HCT116 (cell line): Measurements from ENCODE around the gene LCMT1. TPM values are rescaled to one million over a fixed set of nuclear protein-coding genes. Genes with fewer than 3 reads are reported as not detected.

Experiments
- ATAC-seq: fragments of 200-7000 bp; cut with Tn5 transposase; 2 replicates; pipeline ENCODE4 v1.9.1; 2020; ENCODE audit warnings: mild to moderate bottlenecking, moderate library complexity
- BruUV-seq: library from RNA; stranded (reverse); fragments of 400-500 nt; replicated peaks from 2 replicates; lab custom pipeline; 2021; lab: Mats Ljungman, UMichigan
- CTCF ChIA-PET: fragments of 300-600 bp; sonication (Branson Sonifier 250); formaldehyde crosslinking; loops from one replicate; lab custom pipeline; 2021; ENCODE audit warnings: antibody characterized with exemption; lab: Charles Lee
- POLR2A ChIA-PET: fragments of 300-600, 350-600 bp; sonication (Branson Sonifier 250); formaldehyde crosslinking; loops from one replicate; lab custom pipeline; 2021; ENCODE audit warnings: antibody characterized with exemption; lab: Charles Lee
- RAD21 ChIA-PET, 2 experiments: fragments of 300-600 bp; sonication (Branson Sonifier 250); formaldehyde crosslinking; loops; one replicate each; lab custom pipeline; 2023; ENCODE audit warnings: low total read pairs in 2 of 2; ENCODE audit not compliant: uncharacterized antibody in 2 of 2, unreplicated experiment in 2 of 2, low non-redundant PET in 1 of 2; lab: Charles Lee
- DNase-seq: peaks from one replicate; pipeline ENCODE4 v3.0.0-alpha.2; 2010; ENCODE audit warnings: low read depth, low spot score
- H2AFZ ChIP-seq: fragments of 200-600 bp; shearing (Covaris generic), sonication (generic); 2 replicates; pipeline ENCODE4 v1.6.1; 2017; ENCODE audit warnings: low read depth, mixed run types, mixed read lengths, antibody characterized with exemption, low read length; ENCODE audit not compliant: poor library complexity, severe bottlenecking
- H3K27ac ChIP-seq: 2 replicates; pipeline ENCODE4 v1.5.1; 2012; ENCODE audit warnings: low read depth, low read length
- H3K27me3 ChIP-seq: fragments of 200-600 bp; sonication (generic); 2 replicates; pipeline ENCODE4 v1.6.1; 2016; ENCODE audit warnings: mixed run types, low read length, mixed read lengths; ENCODE audit not compliant: insufficient read depth
- H3K36me3 ChIP-seq, 2 experiments: fragments of 200-500 bp in 1 of 2; fragments of 200-600 bp in 1 of 2; sonication (Bioruptor generic) in 1 of 2; sonication (generic) in 1 of 2; 2 replicates each; pipeline versions ENCODE4 v1.5.1 to v1.6.1; 2014 to 2016; ENCODE audit warnings: low read length in 2 of 2, inconsistent platforms in 1 of 2, mixed read lengths in 1 of 2, mixed run types in 1 of 2; ENCODE audit not compliant: insufficient read depth in 2 of 2, control insufficient read depth in 1 of 2
- H3K4me1 ChIP-seq, 2 experiments: fragments of 200-600 bp in 1 of 2; sonication (generic) in 1 of 2; 2 replicates each; pipeline versions ENCODE4 v1.5.1 to v1.6.1; 2012 to 2017; ENCODE audit warnings: low read length in 2 of 2, inconsistent platforms in 1 of 2, mild to moderate bottlenecking in 1 of 2, mixed read lengths in 1 of 2, mixed run types in 1 of 2, moderate library complexity in 1 of 2; ENCODE audit not compliant: insufficient read depth in 2 of 2, control insufficient read depth in 1 of 2
- H3K4me2 ChIP-seq: fragments of 200-600 bp; sonication (generic); 2 replicates; pipeline ENCODE4 v1.6.1; 2017; ENCODE audit warnings: mixed run types, low read length, mixed read lengths
- H3K4me3 ChIP-seq, 2 experiments: fragments of 200-600 bp in 1 of 2; sonication (generic) in 1 of 2; replicated peaks in 1 of 2; 2 replicates each; pipeline ENCODE4 v1.5.1; 2011 to 2016; ENCODE audit warnings: low read length in 2 of 2, control low read depth in 1 of 2, low read depth in 1 of 2, mild to moderate bottlenecking in 1 of 2, mixed read lengths in 1 of 2, mixed run types in 1 of 2
- H3K79me2 ChIP-seq: fragments of 200-600 bp; sonication (generic); 2 replicates; pipeline ENCODE4 v1.6.1; 2017; ENCODE audit warnings: mild to moderate bottlenecking, mixed run types, low read length, moderate library complexity, mixed read lengths; ENCODE audit not compliant: insufficient read depth
- H3K9ac ChIP-seq: fragments of 200-600 bp; sonication (generic); 2 replicates; pipeline ENCODE4 v1.6.1; 2016; ENCODE audit warnings: low read length, mixed read lengths
- H3K9me2 ChIP-seq: fragments of 200-600 bp; sonication (generic), shearing (Covaris generic); 2 replicates; pipeline ENCODE4 v1.6.1; 2017; ENCODE audit warnings: mixed run types, mild to moderate bottlenecking, moderate library complexity; ENCODE audit not compliant: insufficient read depth
- H3K9me3 ChIP-seq, 2 experiments: fragments of 200-500 bp in 1 of 2; fragments of 200-600 bp in 1 of 2; sonication (Bioruptor generic) in 1 of 2; sonication (generic) in 1 of 2; 2 replicates each; pipeline ENCODE4 v1.6.1; 2014 to 2017; ENCODE audit warnings: low read length in 2 of 2, mixed read lengths in 2 of 2, inconsistent platforms in 1 of 2, low read depth in 1 of 2, mild to moderate bottlenecking in 1 of 2, mixed run types in 1 of 2, moderate library complexity in 1 of 2; ENCODE audit not compliant: control insufficient read depth in 1 of 2, insufficient read depth in 1 of 2
- H4K20me1 ChIP-seq: fragments of 200-600 bp; sonication (generic), shearing (Covaris generic); 2 replicates; pipeline ENCODE4 v1.6.1; 2017; ENCODE audit warnings: mixed run types, mild to moderate bottlenecking, moderate library complexity; ENCODE audit not compliant: insufficient read depth
- CBX3 ChIP-seq: IDR thresholded peaks from 2 replicates; pipeline ENCODE4 v1.6.1; 2012; ENCODE audit warnings: low read depth
- CEBPB ChIP-seq: IDR thresholded peaks from 2 replicates; pipeline ENCODE4 v1.6.1; 2012; ENCODE audit warnings: low read depth
- CTCF ChIP-seq, 3 experiments: fragments of 200-600 bp in 1 of 3; sonication (generic) in 1 of 3; IDR thresholded peaks in 2 of 3; conservative IDR thresholded peaks in 1 of 3; 2 replicates each; pipeline ENCODE4 v1.5.1; 2012 to 2017; ENCODE audit warnings: low read depth in 2 of 3, low read length in 2 of 3, antibody characterized with exemption in 1 of 3, borderline replicate concordance in 1 of 3, control low read depth in 1 of 3, mild to moderate bottlenecking in 1 of 3, mixed read lengths in 1 of 3, mixed run types in 1 of 3, moderate library complexity in 1 of 3; ENCODE audit not compliant: insufficient read depth in 1 of 3
- EGR1 ChIP-seq: IDR thresholded peaks from 2 replicates; pipeline ENCODE4 v1.6.1; 2012; ENCODE audit warnings: low read depth
- ELF1 ChIP-seq: IDR thresholded peaks from 2 replicates; pipeline ENCODE4 v1.6.1; 2012; ENCODE audit warnings: low read depth, borderline replicate concordance
- EZH2 ChIP-seq: fragments of 200-600 bp; sonication (generic); IDR thresholded peaks from 2 replicates; pipeline ENCODE4 v1.6.1; 2017; ENCODE audit warnings: antibody characterized with exemption, mixed run types
- EZH2phosphoT487 ChIP-seq: fragments of 200-600 bp; IDR thresholded peaks from 2 replicates; pipeline ENCODE4 v1.6.1; 2018; ENCODE audit warnings: antibody characterized with exemption, borderline replicate concordance
- JUND ChIP-seq: IDR thresholded peaks from 2 replicates; pipeline ENCODE4 v1.6.1; 2012
- POLR2A ChIP-seq: IDR thresholded peaks from 2 replicates; pipeline ENCODE4 v1.7.0; 2011; ENCODE audit warnings: borderline replicate concordance; ENCODE audit not compliant: insufficient read depth, insufficient read length; ENCODE audit errors: extremely low read depth
- POLR2AphosphoS5 ChIP-seq: IDR thresholded peaks from 2 replicates; pipeline ENCODE4 v1.6.1; 2011; ENCODE audit warnings: mild to moderate bottlenecking, low read depth, low read length, moderate library complexity
- RAD21 ChIP-seq: IDR thresholded peaks from 2 replicates; pipeline ENCODE4 v1.6.1; 2012; ENCODE audit warnings: low read depth, mild to moderate bottlenecking
- SIN3A ChIP-seq: IDR thresholded peaks from 2 replicates; pipeline ENCODE4 v1.6.1; 2012; ENCODE audit warnings: low read depth
- SP1 ChIP-seq: IDR thresholded peaks from 2 replicates; pipeline ENCODE4 v1.6.1; 2012; ENCODE audit warnings: low read depth
- SRF ChIP-seq: IDR thresholded peaks from 2 replicates; pipeline ENCODE4 v1.6.1; 2012; ENCODE audit warnings: low read depth
- TCF7L2 ChIP-seq: IDR thresholded peaks from 2 replicates; pipeline ENCODE4 v1.7.0; 2011; ENCODE audit warnings: borderline replicate concordance, inconsistent platforms; ENCODE audit not compliant: insufficient read depth, insufficient read length; ENCODE audit errors: extremely low read depth
- ZBTB33 ChIP-seq: IDR thresholded peaks from 2 replicates; pipeline ENCODE4 v1.6.1; 2011; ENCODE audit warnings: mild to moderate bottlenecking, low read length, moderate library complexity; ENCODE audit not compliant: insufficient replicate concordance; ENCODE audit errors: extremely low read depth
- ZFX ChIP-seq: fragments of 450-650 bp; IDR thresholded peaks from 2 replicates; pipeline ENCODE4 v1.6.1; 2017
- ZNF274 ChIP-seq: fragments of 200-500 bp; sonication (Bioruptor generic); IDR thresholded peaks from 2 replicates; pipeline ENCODE4 v1.6.1; 2014; ENCODE audit warnings: mild to moderate bottlenecking, low read depth, low read length, inconsistent platforms
- intact Hi-C: fragments of 100-400 bp; cut with micrococcal nuclease; formaldehyde crosslinking; loops from 2 replicates; pipeline ENCODE4 v1.10.0; 2022
- total RNA-seq: library from RNA; stranded (reverse); gene quantifications from one replicate; pipeline ENCODE4 v1.2.1, GENCODE V29; 2021; ENCODE audit not compliant: unreplicated experiment
- TF ChIP-seq, protein P1 (sequence below): IDR thresholded peaks from 2 replicates; pipeline ENCODE4 v1.6.1; 2012
- TF ChIP-seq, protein P2 (sequence below): IDR thresholded peaks from 2 replicates; pipeline ENCODE4 v1.6.1; 2012; ENCODE audit warnings: low read depth
- TF ChIP-seq, protein P3 (sequence below): IDR thresholded peaks from 2 replicates; pipeline ENCODE4 v1.6.1; 2012

Gene LCMT1
- total RNA-seq, 1 experiment from 2014 or later: 52.4 TPM

DNA sequence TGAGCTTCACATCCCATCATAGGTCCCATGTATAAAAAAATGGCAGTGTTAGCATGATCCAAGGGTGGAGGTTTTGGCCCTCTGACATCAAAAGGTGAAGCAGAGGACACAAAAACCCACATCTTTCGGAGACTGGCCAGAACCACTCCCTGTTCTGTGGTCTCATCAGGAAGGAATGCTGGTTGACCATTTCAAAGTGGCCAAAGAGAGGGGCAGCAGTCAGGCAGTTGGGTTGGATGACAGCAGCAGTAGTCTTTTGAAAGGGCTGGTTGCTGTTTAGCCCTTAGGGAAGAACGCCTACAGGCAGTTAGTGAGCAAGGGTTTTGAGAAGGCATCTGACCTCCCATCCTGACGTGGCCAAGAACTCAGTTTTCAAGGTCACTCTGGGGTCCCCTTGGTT lies 40.5 kb downstream of the LCMT1 start:
- Histone ChIP-seq H3K79me2 (no peaks in the 10 kb centered on the region), H3K36me3 (0 out of 4 replicates have a peak, but pooled peaks cover 0 to under 1% of the 10 kb centered on the region in 2 experiments), H3K4me1 (peaks cover 32 to 53% of the 10 kb centered on the region in 2 experiments), H3K9me2 (no peaks in the 10 kb centered on the region), H3K27ac (peak overlapping the region; percentile 30; the same call in 1 of the 2 replicates), H3K9ac (peak overlapping the region; percentile 39), H3K9me3 (no peaks in the 10 kb centered on the region), H2AFZ (no peak overlapping the region), H3K27me3 (no peaks in the 10 kb centered on the region), H4K20me1 (no peaks in the 10 kb centered on the region), H3K4me2 (peak overlapping the region; percentile 66), H3K4me3 (peak overlapping the region in 1 of 2 experiments; percentile 29; a peak in 2 of 4 replicates)
- CTCF ChIA-PET: no interaction called here
- no TSS peak for BruUV-seq
- RAD21 ChIA-PET: no interaction called here
- DNase-seq (peak; percentile 87), ATAC-seq (peak; percentile 97)
- POLR2A ChIA-PET: interaction anchor here (0.6 kb wide), 1 partner anchor 20 kb away, joined by 3 read pairs; no protein-coding TSS in a partner anchor
- intact Hi-C loops: no loop called here
- no peak for TF ChIP-seq TCF7L2
- TF ChIP-seq ELF1: no peak
- peak; percentile 82 for TF ChIP-seq JUND
- TF ChIP-seq EZH2phosphoT487: no peak
- TF ChIP-seq ZNF274: no peak
- 0 out of 2 replicates have a peak, but pooled peaks have one; percentile 18 for TF ChIP-seq EGR1
- TF ChIP-seq, protein P1, sequence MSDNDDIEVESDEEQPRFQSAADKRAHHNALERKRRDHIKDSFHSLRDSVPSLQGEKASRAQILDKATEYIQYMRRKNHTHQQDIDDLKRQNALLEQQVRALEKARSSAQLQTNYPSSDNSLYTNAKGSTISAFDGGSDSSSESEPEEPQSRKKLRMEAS: peak; percentile 43; the same call in 1 of the 2 replicates
- TF ChIP-seq CEBPB: peak; percentile 41; the same call in 1 of the 2 replicates
- TF ChIP-seq SIN3A: peak; percentile 63
- TF ChIP-seq POLR2A: no peak
- peak; percentile 86; the same call in 1 of the 2 replicates for TF ChIP-seq CBX3
- TF ChIP-seq RAD21: no peak
- TF ChIP-seq, protein P2, sequence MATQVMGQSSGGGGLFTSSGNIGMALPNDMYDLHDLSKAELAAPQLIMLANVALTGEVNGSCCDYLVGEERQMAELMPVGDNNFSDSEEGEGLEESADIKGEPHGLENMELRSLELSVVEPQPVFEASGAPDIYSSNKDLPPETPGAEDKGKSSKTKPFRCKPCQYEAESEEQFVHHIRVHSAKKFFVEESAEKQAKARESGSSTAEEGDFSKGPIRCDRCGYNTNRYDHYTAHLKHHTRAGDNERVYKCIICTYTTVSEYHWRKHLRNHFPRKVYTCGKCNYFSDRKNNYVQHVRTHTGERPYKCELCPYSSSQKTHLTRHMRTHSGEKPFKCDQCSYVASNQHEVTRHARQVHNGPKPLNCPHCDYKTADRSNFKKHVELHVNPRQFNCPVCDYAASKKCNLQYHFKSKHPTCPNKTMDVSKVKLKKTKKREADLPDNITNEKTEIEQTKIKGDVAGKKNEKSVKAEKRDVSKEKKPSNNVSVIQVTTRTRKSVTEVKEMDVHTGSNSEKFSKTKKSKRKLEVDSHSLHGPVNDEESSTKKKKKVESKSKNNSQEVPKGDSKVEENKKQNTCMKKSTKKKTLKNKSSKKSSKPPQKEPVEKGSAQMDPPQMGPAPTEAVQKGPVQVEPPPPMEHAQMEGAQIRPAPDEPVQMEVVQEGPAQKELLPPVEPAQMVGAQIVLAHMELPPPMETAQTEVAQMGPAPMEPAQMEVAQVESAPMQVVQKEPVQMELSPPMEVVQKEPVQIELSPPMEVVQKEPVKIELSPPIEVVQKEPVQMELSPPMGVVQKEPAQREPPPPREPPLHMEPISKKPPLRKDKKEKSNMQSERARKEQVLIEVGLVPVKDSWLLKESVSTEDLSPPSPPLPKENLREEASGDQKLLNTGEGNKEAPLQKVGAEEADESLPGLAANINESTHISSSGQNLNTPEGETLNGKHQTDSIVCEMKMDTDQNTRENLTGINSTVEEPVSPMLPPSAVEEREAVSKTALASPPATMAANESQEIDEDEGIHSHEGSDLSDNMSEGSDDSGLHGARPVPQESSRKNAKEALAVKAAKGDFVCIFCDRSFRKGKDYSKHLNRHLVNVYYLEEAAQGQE: no peak
- peak; percentile 93 for TF ChIP-seq SP1
- TF ChIP-seq ZFX: no peak
- no peak for TF ChIP-seq ZBTB33
- TF ChIP-seq SRF: no peak
- no peak for TF ChIP-seq CTCF (IDR thresholded peaks at IDR 0.05 in 2 of 3, conservative IDR thresholded peaks at IDR 0.05 in 1 of 3; ENCODE audit: borderline replicate concordance in 1 of 3, insufficient read depth in 1 of 3, low read depth in 2 of 3, low read length in 2 of 3)
- peak; percentile 62; the same call in 1 of the 2 replicates for TF ChIP-seq POLR2AphosphoS5
- TF ChIP-seq, protein P3, sequence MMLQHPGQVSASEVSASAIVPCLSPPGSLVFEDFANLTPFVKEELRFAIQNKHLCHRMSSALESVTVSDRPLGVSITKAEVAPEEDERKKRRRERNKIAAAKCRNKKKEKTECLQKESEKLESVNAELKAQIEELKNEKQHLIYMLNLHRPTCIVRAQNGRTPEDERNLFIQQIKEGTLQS: no peak; the same call in 1 of the 2 replicates
- TF ChIP-seq EZH2: no peak
